Hepatocyte (in vitro differentiated cells): Measurements from ENCODE around the gene ARHGEF4. TPM values are rescaled to one million over a fixed set of nuclear protein-coding genes. Genes with fewer than 3 reads are reported as not detected.

Source experiments
- DNase-seq: peaks from one replicate; pipeline ENCODE4 v3.0.0-alpha.2; 2016; ENCODE audit warnings: low spot score
- H2AFZ ChIP-seq: fragments of 200-600 bp; sonication (generic); 2 replicates; pipeline ENCODE4 v1.6.0; 2016; ENCODE audit warnings: antibody characterized with exemption, mild to moderate bottlenecking
- H3K27ac ChIP-seq: fragments of 200-600 bp; sonication (generic); 2 replicates; pipeline ENCODE4 v1.5.1; 2016; ENCODE audit warnings: mild to moderate bottlenecking
- H3K27me3 ChIP-seq: fragments of 200-600 bp; sonication (generic); 2 replicates; pipeline ENCODE4 v1.6.1; 2016
- H3K36me3 ChIP-seq: fragments of 200-600 bp; sonication (generic); replicated peaks from 2 replicates; pipeline ENCODE4 v1.5.1; 2016; ENCODE audit warnings: low read depth; ENCODE audit not compliant: insufficient read depth
- H3K4me1 ChIP-seq: fragments of 200-600 bp; sonication (generic); 2 replicates; pipeline ENCODE4 v1.5.1; 2016; ENCODE audit warnings: mild to moderate bottlenecking, moderate library complexity; ENCODE audit not compliant: insufficient read depth
- H3K4me2 ChIP-seq: fragments of 200-600 bp; sonication (generic); 2 replicates; pipeline ENCODE4 v1.6.0; 2016
- H3K4me3 ChIP-seq: fragments of 200-600 bp; sonication (generic); 2 replicates; pipeline ENCODE4 v1.5.1; 2016; ENCODE audit warnings: mild to moderate bottlenecking
- H3K79me2 ChIP-seq: fragments of 200-600 bp; sonication (generic); 2 replicates; pipeline ENCODE4 v1.6.0; 2017; ENCODE audit warnings: mild to moderate bottlenecking
- H3K9me2 ChIP-seq: fragments of 200-600 bp; sonication (generic); replicated peaks from 2 replicates; pipeline ENCODE4 v1.6.0; 2017; ENCODE audit warnings: mild to moderate bottlenecking; ENCODE audit not compliant: insufficient read depth
- H3K9me3 ChIP-seq: fragments of 200-600 bp; sonication (generic); 2 replicates; pipeline ENCODE4 v1.5.1; 2016; ENCODE audit warnings: low read depth, mild to moderate bottlenecking
- H4K20me1 ChIP-seq: fragments of 200-600 bp; sonication (generic); 2 replicates; pipeline ENCODE4 v1.6.0; 2016; ENCODE audit warnings: mild to moderate bottlenecking; ENCODE audit not compliant: insufficient read depth, poor library complexity, severe bottlenecking
- EZH2 ChIP-seq: fragments of 200-600 bp; sonication (generic); IDR thresholded peaks from 2 replicates; pipeline ENCODE4 v1.6.1; 2016; ENCODE audit warnings: antibody characterized with exemption, mild to moderate bottlenecking, borderline replicate concordance
- EZH2phosphoT487 ChIP-seq: fragments of 200-600 bp; sonication (generic); IDR thresholded peaks from one replicate; pipeline ENCODE4 v1.6.1; 2018; ENCODE audit warnings: antibody characterized with exemption, mild to moderate bottlenecking, low read depth, moderate library complexity; ENCODE audit not compliant: unreplicated experiment, severe bottlenecking
- WGBS: methylation state at CpG from one replicate; pipeline ENCODE4 v1.1.6; 2016; ENCODE audit warnings: low lambda C conversion rate; ENCODE audit errors: missing lambda C conversion rate; 5-methylcytosine and 5-hydroxymethylcytosine counted together
- polyA plus RNA-seq: library from polyadenylated mRNA; unstranded; fragments of >200 nt; fragmentation: Nextera tagmentation; extraction: Ambion mirVana; gene quantifications from 2 replicates; pipeline ENCODE4 v1.2.1, GENCODE V29; 2016
- total RNA-seq: library from RNA; depleted of rRNA; stranded (reverse); fragments of >200 nt; gene quantifications from 2 replicates; pipeline ENCODE4 v1.2.3, GENCODE V29; 2014
- TF ChIP-seq, protein P1 (sequence below): fragments of 200-600 bp; sonication (generic); IDR thresholded peaks from 2 replicates; pipeline ENCODE4 v1.5.1; 2016; ENCODE audit warnings: antibody characterized with exemption, mild to moderate bottlenecking; ENCODE audit not compliant: poor library complexity

Gene ARHGEF4
- total and polyA plus RNA-seq, 2 experiments from 2014 or later: 11.2 to 15.8 TPM

DNA sequence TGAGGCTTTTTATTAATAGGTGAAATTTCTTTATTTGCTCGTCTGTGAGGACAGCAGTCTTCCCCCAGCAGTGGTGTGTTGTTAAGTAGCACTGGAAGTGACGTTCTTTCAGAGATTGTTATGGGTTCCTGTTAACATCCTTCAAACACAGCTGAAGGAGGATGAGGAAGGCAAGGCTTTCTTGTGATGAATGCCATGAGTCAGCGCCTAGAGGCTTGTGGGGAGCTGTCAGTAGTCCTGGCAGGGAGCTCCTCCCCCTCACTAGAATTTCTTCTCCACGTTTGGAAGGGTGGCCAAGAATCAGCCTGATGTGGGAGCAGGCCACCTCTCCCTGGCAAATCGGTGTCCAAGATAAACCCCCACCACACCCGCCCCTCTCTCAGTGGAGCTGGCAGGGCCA is 113.2 kb downstream of the ARHGEF4 start:
- H4K20me1 ChIP-seq: no peaks in the 10 kb centered on the region
- H3K4me2 ChIP-seq: no peak overlapping the region
- no peaks in the 10 kb centered on the region for H3K27me3 ChIP-seq
- no peak overlapping the region for H3K27ac ChIP-seq
- no peak overlapping the region for H2AFZ ChIP-seq
- H3K36me3 ChIP-seq: no peaks in the 10 kb centered on the region
- no peaks in the 10 kb centered on the region for H3K4me1 ChIP-seq
- H3K4me3 ChIP-seq: no peak overlapping the region
- H3K9me3 ChIP-seq: no peaks in the 10 kb centered on the region
- TF ChIP-seq, protein P1, sequence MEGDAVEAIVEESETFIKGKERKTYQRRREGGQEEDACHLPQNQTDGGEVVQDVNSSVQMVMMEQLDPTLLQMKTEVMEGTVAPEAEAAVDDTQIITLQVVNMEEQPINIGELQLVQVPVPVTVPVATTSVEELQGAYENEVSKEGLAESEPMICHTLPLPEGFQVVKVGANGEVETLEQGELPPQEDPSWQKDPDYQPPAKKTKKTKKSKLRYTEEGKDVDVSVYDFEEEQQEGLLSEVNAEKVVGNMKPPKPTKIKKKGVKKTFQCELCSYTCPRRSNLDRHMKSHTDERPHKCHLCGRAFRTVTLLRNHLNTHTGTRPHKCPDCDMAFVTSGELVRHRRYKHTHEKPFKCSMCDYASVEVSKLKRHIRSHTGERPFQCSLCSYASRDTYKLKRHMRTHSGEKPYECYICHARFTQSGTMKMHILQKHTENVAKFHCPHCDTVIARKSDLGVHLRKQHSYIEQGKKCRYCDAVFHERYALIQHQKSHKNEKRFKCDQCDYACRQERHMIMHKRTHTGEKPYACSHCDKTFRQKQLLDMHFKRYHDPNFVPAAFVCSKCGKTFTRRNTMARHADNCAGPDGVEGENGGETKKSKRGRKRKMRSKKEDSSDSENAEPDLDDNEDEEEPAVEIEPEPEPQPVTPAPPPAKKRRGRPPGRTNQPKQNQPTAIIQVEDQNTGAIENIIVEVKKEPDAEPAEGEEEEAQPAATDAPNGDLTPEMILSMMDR: no peak
- TF ChIP-seq EZH2phosphoT487 (no peak), EZH2 (no peak)
- WGBS: 73% methylated on average over 6 of the region's 6 CpGs
- H3K79me2 ChIP-seq: no peaks in the 10 kb centered on the region
- DNase-seq: no peak
- H3K9me2 ChIP-seq: no peaks in the 10 kb centered on the region

DNA sequence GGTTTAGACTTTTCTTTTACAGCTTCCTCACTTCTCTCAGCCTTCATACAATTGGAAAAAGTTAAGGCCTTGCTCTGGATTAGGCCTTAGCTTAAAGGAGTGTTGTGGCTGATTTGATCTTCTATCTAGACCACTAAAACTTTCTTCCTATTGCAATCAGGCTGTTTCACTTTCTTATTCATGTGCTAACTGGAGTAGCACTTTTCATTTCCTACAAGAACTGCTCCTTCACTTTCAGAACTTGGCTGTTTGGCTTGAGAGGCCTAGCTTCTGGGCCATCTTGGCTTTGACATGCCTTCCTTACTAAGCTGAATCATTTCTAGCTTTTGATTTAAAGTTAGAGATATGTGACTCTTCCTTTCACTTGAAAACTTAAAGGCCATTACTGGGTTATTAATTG is 114.3 kb downstream of the ARHGEF4 start:
- Histone ChIP-seq H4K20me1 (no peaks in the 10 kb centered on the region), H3K9me2 (no peaks in the 10 kb centered on the region), H3K4me1 (no peaks in the 10 kb centered on the region), H3K4me2 (no peak overlapping the region), H3K27me3 (no peaks in the 10 kb centered on the region), H3K36me3 (no peaks in the 10 kb centered on the region), H3K27ac (no peak overlapping the region), H3K4me3 (no peak overlapping the region), H2AFZ (no peak overlapping the region), H3K79me2 (no peaks in the 10 kb centered on the region), H3K9me3 (no peaks in the 10 kb centered on the region)
- TF ChIP-seq EZH2phosphoT487 (no peak), EZH2 (no peak)
- TF ChIP-seq, protein P1: no peak
- no peak for DNase-seq

DNA sequence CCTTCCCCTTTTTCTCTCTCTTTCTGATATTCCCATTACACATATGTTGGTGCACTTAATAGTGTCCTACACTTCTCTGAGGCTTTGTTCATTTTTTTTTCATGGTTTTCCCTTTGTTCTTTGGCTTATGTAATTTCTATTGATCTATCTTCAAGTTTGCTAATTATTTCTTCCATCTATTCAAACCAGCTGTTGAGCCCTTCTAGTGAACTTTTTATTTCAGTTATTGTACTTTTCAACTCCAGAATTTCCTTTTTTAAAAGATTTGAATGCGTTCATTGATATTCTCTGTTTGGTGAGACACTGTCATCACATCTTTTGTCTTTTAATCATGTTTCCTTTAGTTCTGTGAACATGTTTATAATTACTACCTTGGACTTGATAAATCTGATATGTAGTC is 118.2 kb downstream of the ARHGEF4 start:
- Histone ChIP-seq H3K4me3 (no peak overlapping the region), H3K36me3 (no peaks in the 10 kb centered on the region), H3K9me3 (no peaks in the 10 kb centered on the region), H3K9me2 (no peaks in the 10 kb centered on the region), H2AFZ (no peak overlapping the region), H3K4me2 (no peak overlapping the region), H3K27me3 (peaks cover 8% of the 10 kb centered on the region), H3K79me2 (no peaks in the 10 kb centered on the region), H3K27ac (no peak overlapping the region), H3K4me1 (no peaks in the 10 kb centered on the region), H4K20me1 (no peaks in the 10 kb centered on the region)
- TF ChIP-seq EZH2 (no peak), EZH2phosphoT487 (no peak)
- TF ChIP-seq, protein P1: no peak
- DNase-seq: no peak
- WGBS: 86% methylated on average over 1 of the region's 1 CpG

DNA sequence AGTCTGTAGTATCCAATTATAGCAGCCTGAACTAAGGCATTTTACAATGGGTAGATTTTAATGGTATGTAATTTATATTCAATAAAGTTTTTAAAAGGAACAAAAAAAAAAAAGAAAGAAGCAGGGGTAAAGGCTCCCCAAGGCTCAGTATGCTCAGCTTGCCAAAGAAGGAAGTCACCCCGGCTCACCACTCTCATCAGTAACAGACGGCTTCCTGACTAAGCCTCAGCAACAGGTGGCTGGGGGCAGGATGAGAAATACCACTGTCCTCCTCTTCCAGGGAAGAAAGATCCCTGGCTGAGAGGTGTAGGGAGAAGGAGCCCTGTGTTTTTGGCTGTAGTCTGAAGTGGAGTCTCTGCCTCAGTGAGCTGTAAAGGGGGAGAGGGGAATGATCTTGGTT is 121.2 kb downstream of the ARHGEF4 start:
- WGBS: 79% methylated on average over 2 of the region's 2 CpGs
- H4K20me1 ChIP-seq: no peaks in the 10 kb centered on the region

More for the DNA sequence above, 121.2 kb downstream of the ARHGEF4 start:
- peaks cover 29% of the 10 kb centered on the region for H3K27me3 ChIP-seq
- no peaks in the 10 kb centered on the region for H3K9me2 ChIP-seq
- TF ChIP-seq EZH2phosphoT487 (no peak), EZH2 (no peak)
- TF ChIP-seq, protein P1: no peak
- H3K79me2 ChIP-seq: no peaks in the 10 kb centered on the region
- H3K4me2 ChIP-seq: no peak overlapping the region
- no peak overlapping the region for H3K4me3 ChIP-seq
- H3K36me3 ChIP-seq: no peaks in the 10 kb centered on the region
- H3K9me3 ChIP-seq: no peaks in the 10 kb centered on the region
- H3K27ac ChIP-seq: no peak overlapping the region
- H3K4me1 ChIP-seq: no peaks in the 10 kb centered on the region
- no peak for DNase-seq
- no peak overlapping the region for H2AFZ ChIP-seq
